B cell (primary cell): ENCODE results near the gene UBR4. TPM values are rescaled to one million over a fixed set of nuclear protein-coding genes. Genes with fewer than 3 reads are reported as not detected.

Source experiments
- ATAC-seq: fragments of 200-7000 bp; cut with Tn5 transposase; one replicate; pipeline ENCODE4 v1.10.0; 2021; ENCODE audit warnings: low read depth, mild to moderate bottlenecking, moderate number of reproducible peaks, moderate library complexity
- CTCF ChIA-PET: fragments of 350-600 bp; sonication (Branson Sonifier 250); formaldehyde crosslinking; loops from one replicate; lab custom pipeline; 2021; ENCODE audit warnings: antibody characterized with exemption, inconsistent platforms; lab: Charles Lee
- POLR2A ChIA-PET: fragments of 350-600 bp; sonication (Branson Sonifier 250); formaldehyde crosslinking; loops from one replicate; lab custom pipeline; 2021; ENCODE audit warnings: antibody characterized with exemption; lab: Charles Lee
- DNase-seq: peaks from one replicate; pipeline ENCODE4 v3.0.0; 2013
- H2AFZ ChIP-seq: 2 replicates; pipeline ENCODE4 v1.6.1; 2012; ENCODE audit warnings: mild to moderate bottlenecking, low read depth, low read length; ENCODE audit not compliant: insufficient read depth, poor library complexity, severe bottlenecking
- H3K27ac ChIP-seq, 2 donors: 1 replicate in 1 of 2; 2 replicates in 1 of 2; pipeline ENCODE4 v1.5.1; 2012 to 2013; ENCODE audit warnings: low read length in 2 of 2, mild to moderate bottlenecking in 2 of 2, moderate library complexity in 1 of 2
- H3K27me3 ChIP-seq, 4 experiments: fragments of 200-600 bp in 1 of 4; sonication (generic) in 1 of 4; replicated peaks in 1 of 4; 1 replicate in 2 of 4; 2 replicates in 2 of 4; pipeline versions ENCODE4 v1.6.1 to v1.7.0; 2013 to 2016; ENCODE audit warnings: low read length in 3 of 4, mild to moderate bottlenecking in 2 of 4, mixed read lengths in 1 of 4, moderate library complexity in 1 of 4; ENCODE audit not compliant: insufficient read depth in 4 of 4, control insufficient read depth in 3 of 4; ENCODE audit errors: control extremely low read depth in 1 of 4
- H3K36me3 ChIP-seq, 2 experiments: replicated peaks in 1 of 2; 1 replicate in 1 of 2; 2 replicates in 1 of 2; pipeline versions ENCODE4 v1.6.1 to v1.7.1; 2013; ENCODE audit warnings: low read length in 1 of 2; ENCODE audit not compliant: insufficient read depth in 2 of 2, control insufficient read depth in 1 of 2; ENCODE audit errors: control extremely low read depth in 1 of 2, extremely low read depth in 1 of 2
- H3K4me1 ChIP-seq, 2 donors: fragments of 200-600 bp in 1 of 2; sonication (generic) in 1 of 2; 1 replicate in 1 of 2; 2 replicates in 1 of 2; pipeline versions ENCODE4 v1.5.1 to v1.6.1; 2013 to 2017; ENCODE audit warnings: low read length in 2 of 2; ENCODE audit not compliant: control insufficient read depth in 2 of 2, insufficient read depth in 2 of 2
- H3K4me2 ChIP-seq: replicated peaks from 2 replicates; pipeline ENCODE3; 2012; ENCODE audit warnings: mild to moderate bottlenecking, low read depth, low read length; ENCODE audit not compliant: poor library complexity, severe bottlenecking
- H3K4me3 ChIP-seq, 5 experiments: fragments of 200-600 bp in 1 of 5; sonication (generic) in 1 of 5; 1 replicate in 3 of 5; 2 replicates in 2 of 5; pipeline versions ENCODE4 v1.5.1 to v1.7.0; 2011 to 2016; ENCODE audit warnings: low read length in 4 of 5, mild to moderate bottlenecking in 4 of 5, low read depth in 2 of 5, control low read depth in 1 of 5, moderate library complexity in 1 of 5; ENCODE audit not compliant: insufficient read depth in 1 of 5; ENCODE audit errors: control extremely low read depth in 1 of 5, extremely low read depth in 1 of 5
- H3K79me2 ChIP-seq: fragments of 200-600 bp; sonication (generic); one replicate; pipeline ENCODE4 v1.6.0; 2016; ENCODE audit warnings: low read length; ENCODE audit not compliant: control insufficient read depth, insufficient read depth
- H3K9ac ChIP-seq: fragments of 200-600 bp; sonication (generic); 2 replicates; pipeline ENCODE4 v1.6.1; 2017; ENCODE audit warnings: mild to moderate bottlenecking, low read length, moderate library complexity
- H3K9me3 ChIP-seq, 3 donors: one replicate each; pipeline versions ENCODE4 v1.6.1 to v1.7.1; 2013; ENCODE audit warnings: low read length in 2 of 3; ENCODE audit not compliant: control insufficient read depth in 2 of 3, insufficient read depth in 1 of 3; ENCODE audit errors: control extremely low read depth in 1 of 3
- H4K20me1 ChIP-seq: 2 replicates; pipeline ENCODE4 v1.6.0; 2012; ENCODE audit warnings: mild to moderate bottlenecking, low read length; ENCODE audit not compliant: insufficient read depth, control insufficient read depth, poor library complexity, severe bottlenecking
- H3K27ac Mint-ChIP-seq: one replicate; pipeline ENCODE4 v1.8.0; 2021; ENCODE audit warnings: mixed read lengths
- H3K27me3 Mint-ChIP-seq: one replicate; pipeline ENCODE4 v1.8.0; 2021; ENCODE audit warnings: mixed read lengths
- H3K4me1 Mint-ChIP-seq: one replicate; pipeline ENCODE4 v1.8.0; 2021; ENCODE audit warnings: mixed read lengths
- H3K4me3 Mint-ChIP-seq: one replicate; pipeline ENCODE4 v1.8.0; 2021; ENCODE audit warnings: mixed read lengths
- H3K9me3 Mint-ChIP-seq: one replicate; pipeline ENCODE4 v1.8.0; 2022; ENCODE audit warnings: mixed read lengths; ENCODE audit not compliant: insufficient read depth
- CTCF ChIP-seq: fragments of 200-600 bp; IDR thresholded peaks from one replicate; pipeline ENCODE4 v1.8.0; 2022; ENCODE audit warnings: antibody characterized with exemption, mild to moderate bottlenecking
- EZH2 ChIP-seq: IDR thresholded peaks from 2 replicates; pipeline ENCODE4 v1.6.1; 2012; ENCODE audit warnings: borderline replicate concordance, low read depth, mild to moderate bottlenecking, moderate library complexity, low read length; ENCODE audit not compliant: insufficient read depth, poor library complexity, severe bottlenecking
- WGBS: methylation state at CpG from one replicate; pipeline ENCODE4 v1.1.5; 2013; ENCODE audit warnings: missing lambda C conversion rate; ENCODE audit not compliant: insufficient coverage; 5-methylcytosine and 5-hydroxymethylcytosine counted together
- intact Hi-C: fragments of 100-400 bp; cut with micrococcal nuclease; formaldehyde crosslinking; loops from one replicate; pipeline ENCODE4 v1.10.0; 2022
- polyA plus RNA-seq: library from polyadenylated mRNA; depleted of rRNA; stranded (reverse); fragments of >200 nt; gene quantifications from 2 replicates; pipeline ENCODE4 v1.2.3, GENCODE V29; 2012
- total RNA-seq, 2 donors: library from RNA; stranded (reverse); fragments of 120-200 nt in 1 of 2; gene quantifications; 1 replicate in 1 of 2; 2 replicates in 1 of 2; pipeline versions ENCODE4 v1.2.3 to v1.2.4, GENCODE V29; 2013 to 2022

UBR4 gene
- total and polyA plus RNA-seq, 2 donors (not counting 1 experiment from before 2014, with no cell fraction given), result 90.0 to 190 TPM

GRCh38 chr1:19138331-19138730 lies 71.7 kb downstream of the UBR4 start:
- Histone ChIP-seq H3K4me3 (no peak overlapping the region), H2AFZ (no peak overlapping the region), H3K27ac (no peak overlapping the region), H3K79me2 (no peaks in the 10 kb centered on the region), H3K4me1 (no peaks in the 10 kb centered on the region), H3K36me3 (peaks cover 35 to 88% of the 10 kb centered on the region in 2 experiments), H3K27me3 (no peaks in the 10 kb centered on the region), H4K20me1 (no peaks in the 10 kb centered on the region), H3K9ac (no peak overlapping the region), H3K9me3 (peaks cover 0 to 4% (median 1%) of the 10 kb centered on the region in 3 donors), H3K4me2 (no peak overlapping the region)
- Mint-ChIP-seq H3K27ac (no peak overlapping the region), H3K4me3 (no peak overlapping the region), H3K9me3 (peaks cover 3% of the 10 kb centered on the region), H3K4me1 (no peaks in the 10 kb centered on the region), H3K27me3 (no peaks in the 10 kb centered on the region)
- DNase-seq, result no peak
- ChIA-PET CTCF (no interaction called here), POLR2A (no interaction called here)
- ATAC-seq, result no peak
- TF ChIP-seq EZH2, result no peak
- TF ChIP-seq CTCF, result no peak
- no CpG with 5 or more reads among the region's 1 CpG for WGBS
- intact Hi-C loops, result no loop called here

GRCh38 chr1:19137158-19137557 lies 72.9 kb downstream of the UBR4 start:
- POLR2A ChIA-PET, result no interaction called here
- Histone ChIP-seq H3K9me3 (peaks cover 0 to 5% (median 4%) of the 10 kb centered on the region in 3 donors), H4K20me1 (no peaks in the 10 kb centered on the region), H3K27ac (no peak overlapping the region), H3K9ac (no peak overlapping the region), H3K4me2 (no peak overlapping the region), H3K4me3 (no peak overlapping the region), H3K4me1 (no peaks in the 10 kb centered on the region), H3K79me2 (no peaks in the 10 kb centered on the region), H3K27me3 (no peaks in the 10 kb centered on the region), H3K36me3 (peaks cover 38 to 94% of the 10 kb centered on the region in 2 experiments), H2AFZ (no peak overlapping the region)
- intact Hi-C loops, result no loop called here
- Mint-ChIP-seq H3K9me3 (peaks cover 5% of the 10 kb centered on the region), H3K27ac (no peak overlapping the region), H3K4me3 (no peak overlapping the region), H3K4me1 (no peaks in the 10 kb centered on the region), H3K27me3 (no peaks in the 10 kb centered on the region)
- no peak for TF ChIP-seq CTCF
- TF ChIP-seq EZH2, result no peak
- no peak for DNase-seq
- 100% methylated on average over 2 of the region's 4 CpGs for WGBS
- CTCF ChIA-PET, result no interaction called here
- no peak for ATAC-seq
